Hepatocyte (in vitro differentiated cells): ENCODE measurements around the gene MARCHF2.

Experiments
- EZH2 ChIP-seq: fragments of 200-600 bp; sonication (generic); IDR thresholded peaks from 2 replicates; pipeline ENCODE4 v1.6.1; 2016; ENCODE audit warnings: antibody characterized with exemption, mild to moderate bottlenecking, borderline replicate concordance
- EZH2phosphoT487 ChIP-seq: fragments of 200-600 bp; sonication (generic); IDR thresholded peaks from one replicate; pipeline ENCODE4 v1.6.1; 2018; ENCODE audit warnings: antibody characterized with exemption, mild to moderate bottlenecking, low read depth, moderate library complexity; ENCODE audit not compliant: unreplicated experiment, severe bottlenecking
- TF ChIP-seq, protein P1 (sequence below): fragments of 200-600 bp; sonication (generic); IDR thresholded peaks from 2 replicates; pipeline ENCODE4 v1.5.1; 2016; ENCODE audit warnings: antibody characterized with exemption, mild to moderate bottlenecking; ENCODE audit not compliant: poor library complexity

DNA sequence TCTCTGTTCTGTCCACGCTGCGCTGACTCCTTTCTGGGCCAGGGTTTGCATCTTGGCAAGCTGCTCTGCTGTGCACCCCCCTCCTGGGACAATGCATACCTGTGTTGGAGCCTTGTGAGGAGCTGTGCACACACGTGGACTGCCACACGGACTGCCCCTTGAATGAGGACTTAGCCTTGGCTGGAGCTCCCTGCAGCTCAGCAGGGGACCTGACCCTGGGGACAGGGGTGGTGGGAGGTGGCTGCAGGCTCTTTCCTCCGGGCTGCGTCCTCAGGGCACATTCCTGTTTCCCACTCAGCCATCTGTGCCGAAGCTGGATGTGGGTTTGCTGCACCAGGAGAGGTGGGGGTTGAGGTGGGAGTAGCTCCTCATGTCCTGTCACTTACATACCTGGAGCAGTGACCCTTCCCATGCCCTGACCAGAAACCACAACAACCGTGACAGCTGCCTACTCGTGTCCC, 14.8 kb upstream of the MARCHF2 start:
- TF ChIP-seq, protein P1, sequence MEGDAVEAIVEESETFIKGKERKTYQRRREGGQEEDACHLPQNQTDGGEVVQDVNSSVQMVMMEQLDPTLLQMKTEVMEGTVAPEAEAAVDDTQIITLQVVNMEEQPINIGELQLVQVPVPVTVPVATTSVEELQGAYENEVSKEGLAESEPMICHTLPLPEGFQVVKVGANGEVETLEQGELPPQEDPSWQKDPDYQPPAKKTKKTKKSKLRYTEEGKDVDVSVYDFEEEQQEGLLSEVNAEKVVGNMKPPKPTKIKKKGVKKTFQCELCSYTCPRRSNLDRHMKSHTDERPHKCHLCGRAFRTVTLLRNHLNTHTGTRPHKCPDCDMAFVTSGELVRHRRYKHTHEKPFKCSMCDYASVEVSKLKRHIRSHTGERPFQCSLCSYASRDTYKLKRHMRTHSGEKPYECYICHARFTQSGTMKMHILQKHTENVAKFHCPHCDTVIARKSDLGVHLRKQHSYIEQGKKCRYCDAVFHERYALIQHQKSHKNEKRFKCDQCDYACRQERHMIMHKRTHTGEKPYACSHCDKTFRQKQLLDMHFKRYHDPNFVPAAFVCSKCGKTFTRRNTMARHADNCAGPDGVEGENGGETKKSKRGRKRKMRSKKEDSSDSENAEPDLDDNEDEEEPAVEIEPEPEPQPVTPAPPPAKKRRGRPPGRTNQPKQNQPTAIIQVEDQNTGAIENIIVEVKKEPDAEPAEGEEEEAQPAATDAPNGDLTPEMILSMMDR = no peak
- no peak for TF ChIP-seq EZH2
- no peak for TF ChIP-seq EZH2phosphoT487
